ENCODE results near the gene WRNIP1.
A peak's percentile ranks its signal among the peaks of the same experiment; 100 is the strongest.

Gene WRNIP1

DNA sequence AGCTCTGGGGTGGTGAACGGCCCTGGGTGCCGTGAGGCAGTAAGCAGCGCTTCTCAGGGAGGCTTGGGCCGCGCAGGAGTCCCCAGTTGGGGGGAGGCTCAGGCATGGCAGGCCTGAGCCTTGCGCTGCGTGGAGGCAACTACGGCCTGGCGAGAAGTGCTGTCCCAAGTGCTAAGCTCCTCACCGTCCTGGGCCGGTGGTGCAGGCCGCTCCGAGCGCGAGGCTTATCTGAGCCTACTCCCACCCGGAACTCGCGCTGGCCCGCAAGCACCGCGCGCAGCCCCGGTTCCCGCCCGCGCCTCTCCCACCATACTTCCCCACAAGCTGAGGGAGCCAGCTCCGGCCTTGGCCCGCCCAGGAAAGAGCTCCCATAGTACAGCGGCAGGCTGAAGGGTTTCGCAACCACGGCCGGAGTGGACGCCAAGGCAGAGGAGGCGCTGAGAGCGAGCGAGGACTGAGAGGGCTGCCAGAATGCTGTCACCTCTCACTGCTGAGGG lies 1.8 kb upstream of the WRNIP1 start:
- no peak for DNase-seq

DNA sequence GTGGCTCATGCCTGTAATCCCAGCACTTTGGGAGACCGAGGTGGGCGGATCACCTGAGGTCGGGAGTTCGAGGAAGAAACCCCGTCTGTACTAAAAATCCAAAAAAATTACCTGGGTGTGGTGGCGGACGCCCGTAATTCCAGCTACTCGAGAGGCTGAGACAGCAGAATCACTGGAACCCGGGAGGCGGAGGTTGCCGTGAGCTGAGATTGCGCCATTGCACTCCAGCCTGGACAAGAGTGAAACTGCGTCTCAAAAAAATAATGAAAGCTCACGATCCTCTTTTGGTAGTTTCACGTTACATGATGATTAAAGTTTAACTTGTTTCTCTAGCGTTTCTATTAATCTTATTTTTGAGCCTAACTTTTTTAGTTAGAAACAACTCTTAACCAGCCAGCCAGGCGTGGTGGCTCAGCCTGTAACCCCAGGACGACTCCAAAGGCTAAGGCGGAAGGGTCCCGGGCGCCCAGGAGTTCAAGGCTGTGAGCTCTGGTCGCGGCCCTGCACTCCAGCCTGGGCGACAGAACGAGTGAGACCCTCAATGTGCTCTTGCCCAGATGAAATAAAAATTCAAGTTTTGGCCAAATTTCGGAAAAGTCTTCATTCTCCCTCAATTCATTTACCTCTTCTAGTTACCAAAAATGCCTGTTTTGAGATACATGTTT lies 1.2 kb upstream of the WRNIP1 start:
- no peak for DNase-seq

DNA sequence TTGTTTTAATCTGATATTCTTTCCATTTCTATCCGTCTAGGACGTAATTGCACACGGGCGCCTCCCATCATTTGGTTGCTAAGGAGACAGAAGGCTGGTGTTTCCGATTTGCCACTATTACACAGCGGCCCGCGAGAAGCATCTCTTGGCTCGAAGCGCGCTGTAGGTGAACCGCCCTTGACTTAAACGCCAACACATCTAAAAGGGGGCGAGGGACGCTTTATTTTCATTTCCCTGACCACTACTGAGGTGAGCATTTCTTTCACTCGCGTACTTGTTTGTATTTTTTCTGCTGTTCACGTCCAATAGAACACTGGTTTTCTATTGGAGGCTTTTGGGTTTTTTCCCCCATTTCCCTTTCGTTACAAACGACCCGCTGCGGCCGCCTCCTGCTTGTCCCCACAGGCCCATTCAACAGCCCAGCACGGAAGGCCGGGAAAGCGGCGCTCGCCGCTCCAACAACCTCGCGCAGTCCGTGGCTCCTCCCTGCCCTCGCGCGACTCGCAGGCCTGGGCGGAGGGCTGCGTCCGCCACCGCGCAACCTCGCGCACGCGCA lies 505 bp upstream of the WRNIP1 start:
- peak; percentile 47 for DNase-seq

DNA sequence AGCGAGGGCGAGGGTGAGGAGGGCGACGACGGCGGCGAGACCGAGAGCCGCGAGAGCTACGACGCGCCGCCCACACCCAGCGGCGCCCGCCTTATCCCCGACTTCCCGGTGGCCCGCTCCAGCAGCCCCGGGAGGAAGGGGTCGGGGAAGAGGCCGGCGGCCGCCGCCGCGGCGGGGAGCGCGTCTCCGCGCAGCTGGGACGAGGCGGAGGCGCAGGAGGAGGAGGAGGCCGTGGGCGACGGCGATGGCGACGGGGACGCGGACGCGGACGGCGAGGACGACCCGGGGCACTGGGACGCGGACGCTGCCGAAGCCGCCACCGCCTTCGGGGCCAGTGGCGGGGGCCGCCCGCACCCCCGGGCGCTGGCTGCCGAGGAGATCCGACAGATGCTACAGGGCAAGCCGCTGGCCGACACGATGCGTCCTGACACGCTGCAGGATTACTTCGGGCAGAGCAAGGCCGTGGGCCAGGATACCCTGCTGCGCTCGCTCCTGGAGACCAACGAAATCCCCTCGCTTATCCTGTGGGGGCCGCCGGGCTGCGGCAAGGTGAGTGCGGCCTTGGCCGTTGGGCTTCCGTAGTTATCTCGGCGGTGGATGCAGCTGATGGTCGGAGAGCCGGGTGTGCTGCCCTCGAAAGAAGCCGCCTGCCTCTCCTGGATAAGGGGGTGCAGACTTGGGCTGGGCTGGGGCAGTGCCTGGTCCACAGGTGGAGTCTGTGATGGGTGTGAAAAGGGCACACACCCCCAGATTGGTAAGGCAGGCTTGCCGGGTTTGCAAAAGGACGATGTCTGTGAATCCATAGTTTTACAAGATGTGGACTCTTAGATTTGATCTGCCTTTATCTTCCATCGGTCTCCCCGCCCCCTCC lies 938 bp downstream of the WRNIP1 start:
- DNase-seq, result peak; percentile 41

DNA sequence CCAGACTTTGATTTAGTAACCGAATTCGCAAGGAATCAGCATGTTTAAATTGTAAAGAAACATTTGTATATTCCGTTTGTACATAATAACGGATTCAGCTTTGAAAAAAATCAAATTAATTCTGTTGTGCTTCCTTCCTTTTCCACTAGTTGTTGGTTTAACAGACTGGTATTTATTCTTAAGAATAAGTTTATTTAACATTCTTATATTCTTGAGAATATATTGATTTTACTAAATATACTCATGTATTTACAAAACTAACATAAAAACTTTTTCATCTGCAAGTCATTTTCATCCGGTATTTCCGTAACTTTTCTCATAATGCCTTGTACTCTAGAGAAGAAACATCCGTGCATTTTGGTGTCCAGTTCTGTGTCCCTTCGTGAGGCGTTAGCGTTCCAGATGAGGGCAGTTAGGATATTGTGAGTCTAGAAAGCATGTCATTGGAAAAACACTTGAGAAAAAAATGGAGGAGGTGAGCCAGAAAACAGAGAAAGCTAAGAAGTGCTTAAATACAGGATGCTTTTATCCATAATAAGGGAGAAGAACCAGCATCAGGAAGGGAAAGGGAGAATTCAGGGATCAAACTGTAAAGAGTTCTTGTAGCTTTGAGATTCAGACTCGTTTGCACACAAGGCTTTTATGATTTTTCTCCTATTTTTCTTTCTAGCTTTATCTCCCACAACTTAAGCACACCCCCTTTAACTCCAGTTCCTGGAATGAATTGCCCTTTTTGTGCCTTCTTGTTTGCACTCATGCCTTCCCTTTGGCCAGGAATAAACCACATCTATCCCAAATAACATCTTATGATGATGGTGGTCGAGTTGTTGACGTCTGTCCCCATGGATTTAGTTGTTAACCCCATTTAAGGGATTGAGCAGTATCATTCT lies 1.8 kb downstream of the WRNIP1 start:
- no peak for DNase-seq

DNA sequence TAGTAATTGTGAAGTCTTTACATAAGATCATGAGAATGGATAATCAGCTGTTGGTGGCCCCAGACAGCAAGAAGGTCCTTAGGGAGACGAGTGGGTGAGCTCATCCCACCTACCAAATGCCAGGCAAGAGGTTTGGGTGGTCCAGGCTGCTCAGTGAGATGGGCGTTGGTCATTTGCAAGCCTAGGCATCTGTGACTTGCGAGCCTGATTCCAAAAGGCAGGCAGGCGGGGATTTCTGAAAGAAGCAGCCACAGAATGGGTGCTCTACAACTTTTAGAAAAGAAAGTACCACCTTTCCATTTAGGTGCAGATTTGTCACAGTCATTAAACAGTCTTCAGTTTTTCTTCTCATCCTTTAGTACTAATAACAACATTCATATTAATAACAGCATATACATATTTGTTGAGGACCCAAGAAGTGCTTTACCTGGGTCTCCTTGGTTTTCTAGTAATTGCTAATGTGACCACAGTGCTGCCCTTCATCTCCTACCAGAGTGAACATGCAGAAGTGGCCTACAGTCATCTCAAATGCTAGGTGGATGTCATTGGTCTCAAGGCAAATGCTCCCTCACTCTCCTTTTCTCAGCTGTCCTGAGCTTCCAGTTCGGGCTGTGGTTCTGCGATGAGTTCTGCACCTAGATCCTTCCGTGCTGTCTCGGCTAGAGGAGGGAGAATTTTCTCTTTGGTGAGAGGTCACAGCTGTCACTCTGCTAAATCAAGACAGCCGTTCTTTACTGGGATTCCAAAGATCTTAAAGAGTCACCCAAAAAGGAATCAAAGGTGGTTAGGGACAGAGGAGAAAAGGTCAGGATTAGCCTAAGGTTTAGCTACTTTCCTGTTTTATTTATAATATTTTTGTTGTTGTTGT lies 2.7 kb downstream of the WRNIP1 start:
- DNase-seq, result no peak

DNA sequence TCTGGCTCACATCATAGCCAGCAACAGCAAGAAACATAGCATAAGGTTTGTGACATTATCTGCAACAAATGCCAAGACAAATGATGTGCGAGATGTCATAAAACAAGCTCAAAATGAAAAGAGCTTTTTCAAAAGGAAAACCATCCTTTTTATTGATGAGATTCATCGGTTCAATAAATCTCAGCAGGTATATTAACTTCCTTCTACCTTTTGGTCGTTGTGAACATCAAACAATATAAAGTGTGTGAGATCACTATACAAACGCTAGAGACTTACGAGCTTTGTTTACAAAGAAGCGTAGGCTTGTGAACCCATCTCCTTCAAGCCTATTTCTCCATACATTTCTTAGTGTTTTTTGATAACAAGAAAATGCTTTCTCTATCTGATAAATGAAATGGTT lies 3.5 kb downstream of the WRNIP1 start:
- no peak for DNase-seq

DNA sequence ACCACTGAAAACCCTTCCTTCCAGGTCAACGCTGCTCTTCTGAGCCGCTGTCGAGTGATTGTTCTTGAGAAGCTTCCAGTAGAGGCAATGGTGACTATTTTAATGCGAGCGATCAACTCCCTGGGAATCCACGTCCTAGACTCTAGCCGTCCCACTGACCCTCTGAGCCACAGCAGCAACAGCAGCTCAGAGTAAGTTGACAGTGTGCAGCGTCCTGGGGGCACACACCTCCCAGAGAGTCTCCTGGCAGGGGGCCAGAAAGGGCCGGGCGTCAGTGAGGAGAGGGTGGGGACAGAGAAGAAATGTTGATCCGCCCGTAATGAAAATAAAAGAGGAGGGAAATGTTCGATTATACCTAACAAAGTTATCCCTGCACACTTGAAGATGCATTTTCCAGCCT lies 5.0 kb downstream of the WRNIP1 start:
- DNase-seq, result no peak

DNA sequence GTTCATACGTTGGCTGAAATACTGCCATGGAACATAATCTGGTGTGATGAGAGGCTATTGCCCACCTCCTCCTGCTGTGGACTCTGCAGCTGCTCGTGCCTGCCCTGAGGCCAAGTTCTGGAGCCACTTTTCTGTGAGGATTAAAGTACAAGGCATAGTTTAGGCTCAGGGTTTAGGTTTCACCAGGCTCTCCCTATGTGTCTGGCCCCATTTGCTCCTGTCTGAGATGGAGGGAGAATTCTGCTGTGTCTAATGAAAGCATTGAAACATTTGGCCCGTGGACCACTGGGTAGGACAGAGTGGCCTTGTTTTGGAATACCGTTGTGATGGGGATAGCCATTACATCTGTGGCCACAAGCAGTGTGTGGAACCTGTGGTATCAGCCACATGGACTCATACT lies 5.9 kb downstream of the WRNIP1 start:
- no peak for DNase-seq

DNA sequence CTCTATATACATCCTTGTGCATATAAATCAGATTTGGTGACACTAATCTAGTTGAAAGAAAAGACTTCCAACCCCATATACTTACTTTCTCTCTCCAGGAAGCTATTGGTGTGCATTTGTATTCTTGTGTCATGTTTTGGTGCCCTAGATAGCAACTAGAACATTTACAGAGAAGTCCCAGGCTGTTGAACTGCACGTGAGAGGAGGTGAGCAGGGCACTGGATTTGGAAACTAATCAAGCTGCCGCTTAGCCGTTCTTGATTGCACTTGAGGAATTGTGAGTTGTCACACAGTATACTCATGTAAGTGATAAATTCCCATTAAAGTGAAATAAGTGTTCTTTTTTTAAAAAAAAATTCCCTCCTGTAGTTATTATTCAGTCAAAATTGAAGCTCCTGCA lies 7.6 kb downstream of the WRNIP1 start:
- no peak for DNase-seq

DNA sequence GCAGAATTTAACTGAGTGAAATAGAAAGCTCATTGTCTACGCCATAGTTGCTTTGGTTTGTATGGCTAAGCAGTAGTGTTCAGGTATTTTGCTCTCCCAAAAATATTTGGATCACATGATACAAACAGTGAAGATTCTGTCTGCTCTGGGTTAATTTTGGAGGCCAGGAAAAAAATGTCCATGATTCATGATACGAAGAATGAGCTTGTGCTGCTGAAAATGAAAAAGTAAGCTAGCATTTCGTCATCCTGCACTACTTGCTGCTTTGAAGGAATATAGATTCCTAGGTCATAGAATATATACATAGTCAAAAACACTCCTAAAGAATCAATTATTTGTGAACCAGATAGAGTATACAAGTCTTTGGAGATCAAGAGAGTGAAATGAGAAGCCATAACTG lies 8.3 kb downstream of the WRNIP1 start:
- DNase-seq, result no peak

DNA sequence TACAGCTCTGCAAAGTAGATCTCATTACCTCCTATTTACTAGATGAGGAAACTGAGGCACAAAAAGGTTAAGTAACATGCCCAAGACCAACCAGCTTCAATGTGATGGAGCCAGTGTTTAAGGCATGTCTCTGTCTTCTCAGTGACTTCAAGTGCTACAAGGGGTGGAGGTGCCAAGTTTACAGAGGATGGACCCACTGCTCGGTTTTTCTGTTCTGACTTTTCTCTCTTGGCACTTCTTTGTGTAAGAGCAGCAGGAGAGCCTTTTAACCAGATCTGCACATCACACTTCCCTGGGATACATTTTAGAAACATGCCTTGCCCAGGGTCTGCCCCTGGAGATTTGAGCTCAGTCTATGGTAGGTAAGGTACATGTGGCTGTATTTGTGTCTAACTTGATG lies 9.8 kb downstream of the WRNIP1 start:
- no peak for DNase-seq

DNA sequence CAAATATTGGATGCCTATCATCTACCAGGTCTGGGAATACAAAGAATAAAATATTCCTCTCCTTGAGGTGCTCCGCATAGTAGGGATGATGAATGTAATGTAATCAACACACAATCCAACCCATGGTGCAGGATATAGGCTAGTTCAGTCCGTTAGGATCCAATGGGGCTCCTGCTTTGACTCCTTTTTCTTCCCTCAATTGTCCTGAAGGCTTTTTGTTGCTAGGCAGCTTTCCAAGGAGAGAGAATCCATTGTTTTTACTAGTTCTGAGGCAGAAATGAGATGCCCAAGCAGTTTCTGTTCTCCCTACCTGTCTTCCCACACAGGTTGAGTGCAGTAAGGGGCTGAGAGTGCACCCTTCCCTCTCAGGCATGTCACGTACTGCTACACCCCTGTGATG lies 12.1 kb downstream of the WRNIP1 start:
- no peak for DNase-seq

DNA sequence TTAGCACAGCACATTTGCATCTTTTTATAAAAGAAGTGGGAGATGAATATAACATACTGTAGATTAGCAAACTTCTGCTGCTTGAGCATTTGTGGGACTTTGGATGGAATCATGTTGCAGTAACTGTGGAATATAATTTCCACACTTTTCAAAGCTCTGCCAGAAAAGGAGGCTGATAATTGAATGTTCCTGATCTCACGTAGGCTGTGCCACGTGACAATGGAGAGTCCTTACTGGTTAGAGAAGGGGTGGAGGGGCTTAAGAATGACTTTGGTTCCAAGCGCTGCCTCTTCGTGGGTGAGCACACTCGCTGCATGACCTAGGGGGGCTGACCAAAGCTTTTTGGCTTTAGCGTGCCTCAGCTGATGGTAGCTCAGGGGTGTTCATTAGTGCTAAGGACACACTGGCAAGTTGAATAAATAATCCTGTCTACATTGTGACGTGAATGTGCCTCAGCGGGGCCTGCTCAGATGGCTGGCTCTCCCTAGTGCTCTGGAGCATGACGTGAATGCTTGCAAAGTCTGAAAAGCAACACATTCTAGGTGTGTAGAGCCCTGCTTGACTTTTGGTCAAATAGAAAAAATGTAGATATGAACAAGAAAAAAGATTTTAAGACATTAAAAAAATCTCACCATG lies 15.0 kb downstream of the WRNIP1 start:
- no peak for DNase-seq

DNA sequence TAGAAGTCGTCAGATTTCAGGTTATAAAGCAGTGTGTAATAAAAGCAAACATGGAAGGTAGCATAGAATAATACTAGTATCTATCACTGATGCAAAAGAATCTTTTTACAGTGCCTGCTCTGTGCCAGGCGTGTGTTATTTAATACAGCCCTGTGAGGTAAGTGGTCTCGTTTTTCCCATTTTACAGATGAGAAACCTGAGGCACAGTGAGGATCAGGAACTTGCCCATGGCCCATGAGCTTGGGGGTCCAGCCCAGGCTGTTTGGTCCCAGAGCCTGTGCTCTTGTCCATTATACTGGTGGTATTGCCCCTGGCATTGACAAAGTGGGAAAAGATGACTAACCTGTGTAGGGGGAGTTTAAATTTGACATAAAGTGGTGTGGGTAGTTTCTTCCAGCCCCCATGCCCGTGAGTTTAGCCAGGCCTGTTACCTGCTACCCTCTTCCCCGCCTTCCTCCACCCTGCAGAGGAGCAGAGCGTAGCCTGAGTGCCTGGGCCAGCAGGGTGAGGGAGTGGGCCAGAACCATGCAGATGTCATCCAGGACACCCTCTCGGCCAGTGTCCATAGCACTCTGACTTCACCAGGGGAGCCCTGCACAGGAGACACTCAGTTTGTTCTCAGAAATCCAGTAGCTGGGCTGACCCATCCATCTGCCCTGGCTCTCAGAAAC lies 16.6 kb downstream of the WRNIP1 start:
- no peak for DNase-seq

DNA sequence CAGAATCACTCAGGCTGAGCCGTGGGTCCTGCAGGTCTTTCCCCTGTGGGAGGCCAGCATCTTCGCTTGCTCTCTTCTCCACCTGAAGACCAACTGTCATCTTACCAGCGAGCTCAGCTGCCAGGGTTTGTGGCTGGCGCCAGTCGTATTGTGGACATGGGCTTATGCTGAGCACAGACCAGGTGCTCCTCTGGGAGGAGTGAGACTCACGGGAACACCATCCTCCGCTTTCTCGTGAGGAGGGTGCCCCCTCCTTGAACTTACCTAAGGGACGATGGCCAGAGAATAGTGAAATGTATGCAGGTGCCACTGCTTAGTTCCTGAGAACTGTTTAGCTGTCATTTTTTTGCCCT lies 17.1 kb downstream of the WRNIP1 start:
- DNase-seq, result no peak

DNA sequence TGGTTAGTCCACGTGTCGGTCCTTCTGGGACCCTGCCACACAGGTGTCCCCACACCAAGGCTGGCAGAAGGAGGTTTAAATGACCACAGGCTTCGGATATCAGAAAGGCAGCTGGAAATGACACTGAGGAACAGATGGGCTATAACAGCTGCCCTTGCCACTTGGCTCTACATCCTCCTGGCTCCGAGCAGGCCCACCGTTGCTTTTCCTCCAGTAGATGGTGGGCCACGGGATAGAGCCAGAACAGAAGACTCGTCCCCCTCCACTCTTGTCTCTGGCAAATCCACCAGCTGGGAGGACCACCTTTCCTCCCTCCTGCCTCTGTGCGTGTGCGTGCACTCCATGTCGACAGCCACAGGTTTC lies 17.6 kb downstream of the WRNIP1 start:
- no peak for DNase-seq

DNA sequence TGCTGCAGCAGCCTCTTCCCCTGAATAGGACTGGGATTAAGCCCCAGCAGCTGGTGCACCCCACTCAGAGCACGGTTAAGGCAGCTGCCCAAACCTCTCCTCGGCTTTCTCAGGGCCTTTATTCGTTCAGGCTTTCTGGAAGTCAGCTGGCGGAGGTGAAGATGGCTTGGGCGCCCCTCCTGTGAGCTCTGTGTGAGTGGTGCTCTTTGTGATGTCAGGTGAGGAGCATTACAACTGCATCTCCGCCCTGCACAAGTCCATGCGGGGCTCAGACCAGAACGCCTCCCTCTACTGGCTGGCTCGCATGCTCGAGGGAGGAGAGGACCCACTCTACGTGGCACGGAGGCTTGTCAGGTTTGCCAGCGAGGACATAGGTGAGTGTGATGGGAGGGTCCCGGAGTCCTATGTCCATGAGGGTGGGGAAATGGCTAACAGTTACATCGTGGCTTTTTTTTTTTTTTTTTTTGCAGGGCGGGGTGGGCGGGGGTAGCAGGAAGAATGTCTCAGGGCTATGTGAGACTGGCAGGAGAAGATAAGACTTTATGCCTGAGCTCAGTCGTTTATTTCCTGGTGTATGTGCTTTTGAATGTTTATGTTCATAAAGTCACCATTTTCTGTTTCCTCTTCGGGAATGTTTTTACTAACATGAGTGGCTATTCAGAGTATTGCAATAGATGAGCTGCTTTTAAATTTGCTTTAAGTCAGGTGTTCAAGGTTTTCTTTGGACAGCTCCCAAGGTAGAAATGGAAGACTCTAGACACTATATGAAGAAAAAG lies 18.2 kb downstream of the WRNIP1 start:
- no peak for DNase-seq

DNA sequence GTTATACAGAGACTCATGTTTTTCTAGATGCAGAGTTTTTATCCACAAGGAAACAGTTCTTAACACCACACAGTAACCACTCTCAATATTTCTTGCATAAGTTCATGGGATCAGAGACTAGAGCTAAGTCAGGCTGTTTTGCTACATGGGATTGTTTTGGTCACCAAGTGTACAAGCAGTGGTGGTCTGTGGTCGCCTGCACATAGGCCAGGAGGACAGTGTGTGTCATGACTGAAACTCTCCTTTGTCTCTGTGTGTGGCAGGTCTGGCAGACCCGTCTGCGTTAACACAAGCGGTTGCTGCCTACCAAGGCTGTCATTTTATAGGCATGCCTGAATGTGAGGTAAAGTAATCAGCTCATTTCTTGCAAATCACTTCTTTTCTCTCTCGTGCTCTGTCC lies 18.9 kb downstream of the WRNIP1 start:
- no peak for DNase-seq

DNA sequence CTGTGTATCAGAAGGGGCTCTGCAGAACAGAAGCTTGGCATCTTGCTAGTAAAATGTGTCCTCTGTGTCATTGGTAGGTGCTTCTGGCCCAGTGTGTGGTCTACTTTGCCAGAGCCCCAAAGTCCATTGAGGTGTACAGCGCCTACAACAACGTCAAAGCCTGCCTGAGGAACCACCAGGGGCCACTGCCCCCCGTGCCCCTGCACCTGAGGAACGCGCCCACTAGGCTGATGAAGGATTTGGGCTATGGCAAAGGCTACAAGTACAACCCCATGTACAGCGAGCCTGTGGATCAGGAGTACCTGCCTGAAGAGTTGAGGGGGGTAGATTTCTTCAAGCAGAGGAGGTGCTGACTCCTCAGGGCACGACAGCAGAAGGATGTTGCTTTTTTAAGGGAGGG lies 19.7 kb downstream of the WRNIP1 start:
- DNase-seq, result no peak
